8988T (cell line): ENCODE data around the gene ARHGAP19.

Experiments
- DNase-seq: peaks from one replicate; pipeline ENCODE4 v3.0.0; 2011

ARHGAP19 gene

DNA sequence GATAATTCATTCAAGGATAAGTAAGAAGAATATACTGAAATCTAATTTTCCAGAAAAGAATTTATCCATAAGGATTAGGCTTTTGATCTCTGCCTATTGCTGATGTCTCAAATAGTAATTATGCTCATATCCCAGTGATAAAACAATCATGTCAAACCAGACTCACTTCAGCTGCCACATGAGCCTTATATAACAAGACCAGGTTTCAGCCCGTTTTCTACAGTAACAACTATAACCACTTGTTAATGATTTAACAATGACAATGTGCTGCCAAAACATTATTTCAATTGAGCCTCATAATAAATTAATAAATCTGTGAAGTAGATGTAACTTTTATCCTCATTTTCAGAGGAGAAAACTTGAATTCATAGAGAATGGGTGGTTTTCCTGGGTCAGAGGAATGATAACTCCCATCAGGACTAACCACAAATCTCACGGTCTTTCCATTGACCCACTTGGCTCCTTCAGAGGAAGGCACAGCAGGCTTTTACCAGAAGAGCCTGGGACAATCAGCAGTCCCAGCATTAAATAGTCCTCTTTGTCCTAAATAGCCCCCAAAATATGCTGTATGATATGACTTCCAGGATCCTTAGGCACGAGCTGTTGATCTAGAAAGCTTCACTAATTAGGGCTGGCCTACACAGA is 64.2 kb downstream of the ARHGAP19 start:
- no peak for DNase-seq

DNA sequence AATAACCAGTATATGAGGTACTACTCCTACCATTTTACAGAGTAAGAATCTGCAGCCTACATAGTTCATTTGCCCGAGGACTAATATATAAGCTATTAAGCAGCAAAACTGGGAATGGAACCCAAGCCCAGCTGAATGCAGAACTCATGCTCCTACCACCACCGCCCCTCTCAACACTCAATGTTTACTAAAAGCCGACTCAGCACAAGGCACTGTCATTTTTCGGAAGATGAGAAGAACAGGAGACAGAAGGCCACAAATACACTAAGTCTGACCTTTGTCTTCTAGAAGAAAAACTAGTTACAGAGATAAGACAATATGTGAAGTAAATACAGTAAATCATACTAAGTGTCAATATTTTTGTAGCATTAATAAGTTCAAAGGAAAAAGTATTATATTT is 66.0 kb downstream of the ARHGAP19 start:
- DNase-seq, result no peak

DNA sequence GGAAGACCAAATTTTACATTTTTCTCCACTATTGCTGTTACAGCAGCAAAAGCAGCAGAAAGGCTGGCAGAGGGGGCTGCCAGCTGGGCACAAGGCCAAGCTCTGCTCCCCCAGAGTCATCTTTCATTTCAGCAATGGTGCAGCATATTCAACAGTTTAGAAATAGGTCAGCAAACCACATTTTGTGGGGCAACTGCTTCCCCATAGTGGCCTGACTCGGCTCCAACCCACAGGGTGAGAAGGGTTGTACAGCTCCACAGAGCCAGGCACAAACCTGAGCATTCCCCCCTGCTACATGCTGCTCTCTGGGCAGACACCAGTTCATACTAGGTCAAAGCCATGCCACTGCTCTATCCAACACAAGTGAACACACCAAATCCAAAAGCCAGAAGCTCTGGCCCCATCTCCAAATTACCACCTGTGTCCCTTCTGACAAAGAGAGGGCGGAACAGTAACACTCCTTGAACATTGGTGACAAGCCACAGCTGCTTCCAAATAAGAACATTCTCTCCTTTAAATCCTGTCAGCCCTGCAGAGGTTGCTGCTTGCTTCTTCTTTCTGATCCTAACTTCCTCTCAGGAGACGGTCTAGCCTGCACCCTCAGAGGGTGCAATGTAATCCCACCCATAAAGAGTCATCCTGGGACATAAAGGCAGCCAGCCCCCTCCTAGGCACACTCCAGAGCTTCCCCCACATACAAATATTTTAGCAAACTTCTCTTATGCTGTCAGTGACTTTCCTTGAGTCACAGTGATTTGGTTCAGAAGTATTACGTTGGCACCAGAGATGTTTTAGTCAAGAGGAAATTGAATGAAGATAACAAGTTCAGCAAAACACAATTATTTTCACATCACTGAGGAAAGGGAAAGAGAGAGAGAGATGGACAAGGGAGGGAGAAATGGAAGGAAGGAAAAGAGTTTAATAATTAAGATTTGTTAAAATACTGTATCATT is 67.7 kb downstream of the ARHGAP19 start:
- DNase-seq, result no peak

DNA sequence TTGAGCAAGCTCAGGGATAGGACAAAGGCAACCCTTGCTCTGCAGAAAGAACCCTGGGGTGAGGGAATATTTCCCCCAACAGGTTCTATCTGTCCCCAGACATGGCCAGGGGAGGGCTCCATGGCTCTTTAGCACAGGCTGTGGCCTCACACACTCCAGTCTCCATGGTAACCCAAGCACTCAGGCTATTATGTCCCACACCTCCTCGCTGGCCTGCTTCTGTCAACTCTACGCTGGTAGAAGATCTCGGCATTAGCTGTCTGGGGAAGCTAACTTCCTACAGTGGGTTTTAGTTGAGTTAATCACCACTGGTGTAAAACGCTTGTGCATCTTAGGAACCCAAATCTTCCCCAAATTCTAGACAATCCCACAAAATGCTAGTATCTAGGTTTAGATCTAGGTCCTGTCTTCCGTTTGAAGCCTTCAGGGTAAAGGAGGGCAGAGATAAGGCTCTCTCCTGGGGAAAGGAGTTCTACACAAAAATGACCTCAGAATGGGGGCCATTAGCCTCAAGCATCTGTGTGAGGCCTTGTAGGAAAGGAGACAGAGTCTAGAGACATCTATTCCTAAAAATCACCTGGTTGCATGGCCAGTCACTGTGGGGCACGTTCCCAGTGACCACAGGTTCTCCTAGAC is 70.0 kb downstream of the ARHGAP19 start:
- no peak for DNase-seq

DNA sequence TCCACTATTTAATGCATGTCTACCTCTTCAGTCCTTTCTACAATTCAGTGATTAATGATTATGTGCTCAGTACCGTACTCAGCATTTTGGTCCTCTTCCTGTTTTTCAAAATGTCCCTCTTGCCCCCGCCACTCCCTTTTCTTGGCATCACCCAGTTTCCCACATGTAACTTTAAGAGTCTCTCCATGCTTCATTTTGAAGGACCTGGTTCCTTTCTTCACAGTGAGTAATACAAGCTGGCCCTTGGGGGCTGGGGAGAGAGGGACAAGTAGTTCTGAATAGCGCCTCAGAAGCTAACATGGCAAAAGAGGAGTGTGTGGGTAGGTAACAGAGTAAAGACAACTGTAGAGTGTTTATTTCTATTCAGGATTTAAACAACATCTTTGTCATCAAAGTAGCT is 72.1 kb downstream of the ARHGAP19 start:
- no peak for DNase-seq

DNA sequence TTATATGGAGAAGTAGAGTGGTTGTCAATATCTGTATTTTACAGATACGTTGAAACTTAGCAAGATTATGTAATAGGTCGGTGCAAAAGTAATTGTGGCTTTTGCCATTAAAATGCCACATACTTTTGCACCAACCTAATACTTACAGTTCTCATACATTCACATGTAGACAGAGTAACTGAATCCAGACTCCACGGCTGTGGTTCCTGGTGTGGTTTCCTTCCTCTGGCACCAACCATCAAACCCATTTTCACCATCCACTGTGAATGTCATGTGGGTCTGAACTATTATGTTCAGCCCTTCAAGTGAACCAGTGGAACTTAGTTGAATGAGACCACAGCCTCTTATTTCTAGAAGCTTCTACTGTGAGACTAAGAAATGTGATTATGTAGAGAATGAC is 75.1 kb downstream of the ARHGAP19 start:
- DNase-seq, result no peak

DNA sequence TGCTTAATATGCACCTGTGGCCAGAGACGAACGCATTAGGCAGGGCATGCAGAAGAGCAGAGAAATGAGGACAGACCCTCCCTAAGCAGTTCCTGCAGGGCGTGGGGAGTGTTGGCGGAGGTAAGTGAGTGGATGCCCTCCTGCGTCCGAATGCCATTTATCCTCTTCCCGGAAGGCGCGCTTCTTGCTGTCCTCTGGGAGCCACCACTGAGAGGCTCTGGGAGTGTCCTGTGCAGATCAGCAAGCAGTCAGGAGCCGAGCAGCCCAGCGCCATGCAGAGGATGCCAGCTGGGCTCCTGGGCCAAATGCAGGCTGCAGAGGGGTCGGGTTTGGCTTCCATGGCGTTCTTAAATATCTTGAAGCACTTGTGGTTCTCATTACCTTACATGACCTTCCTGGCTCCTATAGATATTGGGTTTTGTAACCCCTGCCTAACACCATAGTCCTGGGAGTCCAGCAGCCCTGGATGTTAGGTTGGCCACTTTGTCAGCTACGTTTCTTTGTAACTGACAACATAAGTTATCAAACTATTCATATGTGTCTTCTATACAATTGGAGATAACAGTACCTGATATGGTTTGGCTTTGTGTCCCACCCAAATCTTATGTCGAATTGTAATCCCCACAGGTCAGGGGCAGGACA is 76.7 kb downstream of the ARHGAP19 start:
- DNase-seq, result no peak

DNA sequence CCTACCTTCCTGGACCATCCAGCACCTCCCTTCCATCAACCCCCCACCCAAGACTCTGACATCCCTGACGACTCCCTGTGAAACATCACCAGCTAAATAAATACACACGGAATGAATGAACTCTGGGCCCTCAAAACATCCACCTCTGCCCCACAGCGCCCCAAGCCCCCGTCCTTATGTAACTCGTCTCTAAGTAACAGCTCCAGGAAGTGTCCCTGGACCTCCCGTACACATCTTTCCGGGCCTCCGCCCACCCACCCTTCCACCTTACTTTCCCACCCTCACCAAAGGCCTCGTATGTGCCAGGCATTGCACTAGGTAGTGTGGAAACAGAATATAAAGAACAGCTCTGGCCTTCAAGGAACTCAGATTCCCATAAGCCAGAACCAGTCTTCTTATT is 79.0 kb downstream of the ARHGAP19 start:
- DNase-seq, result no peak

DNA sequence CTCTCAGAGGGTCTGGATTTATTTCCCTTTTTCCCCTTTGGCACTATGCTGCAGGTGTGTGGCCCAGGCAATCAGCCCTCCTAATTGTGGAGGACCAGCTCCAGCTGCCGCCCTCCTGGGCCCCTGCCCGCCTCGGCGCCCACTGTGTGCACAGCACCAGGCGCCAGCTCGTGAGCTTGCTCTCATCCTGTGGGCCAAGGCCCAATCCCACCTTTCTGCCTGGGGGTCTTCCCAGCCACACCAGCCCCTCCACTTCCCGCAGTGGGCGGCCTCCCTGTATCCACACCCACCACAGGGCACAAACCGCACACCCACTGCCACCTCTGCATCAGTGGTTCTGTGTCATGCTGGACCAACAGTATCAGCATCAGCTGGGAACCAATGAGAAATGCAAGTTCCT is 81.2 kb downstream of the ARHGAP19 start:
- DNase-seq, result no peak

DNA sequence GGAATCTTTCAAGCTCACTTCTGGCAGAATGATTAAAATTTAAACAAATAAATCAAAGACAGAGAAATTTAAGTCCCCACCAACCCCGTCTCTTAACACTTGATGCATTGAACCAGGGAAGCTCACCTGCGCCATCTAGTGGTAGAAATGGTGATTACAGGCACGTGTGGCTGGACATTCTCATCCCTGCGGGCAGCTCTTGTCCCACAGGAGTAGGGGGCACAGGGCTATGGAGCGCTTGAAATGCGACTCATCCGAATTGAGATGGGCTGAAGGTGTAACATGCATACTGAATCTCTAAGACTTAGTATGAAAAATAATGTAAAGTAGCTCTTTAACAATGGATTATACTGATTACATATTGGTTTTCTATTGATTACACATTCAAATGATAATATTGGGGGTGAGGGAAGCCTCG is 81.9 kb downstream of the ARHGAP19 start:
- DNase-seq, result no peak

DNA sequence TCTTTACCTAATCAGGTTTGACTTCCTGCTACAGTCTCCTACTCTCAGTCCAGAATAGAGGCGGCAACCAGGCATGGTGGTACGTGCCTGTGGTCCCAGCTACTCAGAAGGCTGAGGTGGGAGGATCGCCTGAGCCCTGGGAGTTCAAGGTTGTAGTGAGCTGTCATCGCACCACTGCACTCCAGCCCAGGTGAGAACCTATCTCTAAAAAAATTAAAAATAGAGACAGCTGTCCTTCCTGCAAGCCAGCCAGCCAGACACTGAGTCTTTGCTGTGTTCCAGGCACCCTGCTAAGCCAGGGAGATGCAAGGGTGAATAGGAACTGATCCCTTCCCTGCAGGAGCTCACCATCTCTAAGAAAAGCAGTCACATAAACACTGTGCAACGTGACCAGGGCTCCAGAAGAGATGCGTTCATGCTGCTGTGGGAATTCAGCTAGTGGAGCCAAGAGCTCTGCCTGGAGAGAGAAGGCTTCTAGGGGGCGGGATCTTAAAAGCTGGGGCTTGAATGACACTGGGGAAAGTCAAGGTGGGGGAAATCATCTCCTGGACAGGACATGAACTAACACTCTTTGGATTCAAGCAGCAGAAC is 84.6 kb downstream of the ARHGAP19 start:
- no peak for DNase-seq

DNA sequence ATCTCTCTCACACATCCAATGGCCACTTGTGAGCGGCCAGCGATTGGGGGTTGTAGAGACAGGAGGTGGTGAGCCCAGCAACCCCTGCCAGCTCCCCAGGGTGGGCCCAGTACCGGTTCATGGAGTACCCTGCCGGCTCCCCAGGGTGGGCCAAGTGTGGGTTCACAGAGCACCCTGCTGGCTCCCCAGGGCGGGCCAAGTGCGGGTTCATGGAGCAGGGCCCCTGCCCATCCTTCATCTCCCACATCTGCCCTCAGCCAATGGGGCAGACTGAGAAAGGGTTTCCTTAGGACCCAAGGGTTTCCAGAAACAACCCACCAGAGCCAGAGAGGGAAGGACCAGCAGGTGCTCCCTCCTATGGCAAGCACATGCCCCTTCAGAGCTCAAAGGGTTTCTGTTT is 85.3 kb downstream of the ARHGAP19 start:
- no peak for DNase-seq

DNA sequence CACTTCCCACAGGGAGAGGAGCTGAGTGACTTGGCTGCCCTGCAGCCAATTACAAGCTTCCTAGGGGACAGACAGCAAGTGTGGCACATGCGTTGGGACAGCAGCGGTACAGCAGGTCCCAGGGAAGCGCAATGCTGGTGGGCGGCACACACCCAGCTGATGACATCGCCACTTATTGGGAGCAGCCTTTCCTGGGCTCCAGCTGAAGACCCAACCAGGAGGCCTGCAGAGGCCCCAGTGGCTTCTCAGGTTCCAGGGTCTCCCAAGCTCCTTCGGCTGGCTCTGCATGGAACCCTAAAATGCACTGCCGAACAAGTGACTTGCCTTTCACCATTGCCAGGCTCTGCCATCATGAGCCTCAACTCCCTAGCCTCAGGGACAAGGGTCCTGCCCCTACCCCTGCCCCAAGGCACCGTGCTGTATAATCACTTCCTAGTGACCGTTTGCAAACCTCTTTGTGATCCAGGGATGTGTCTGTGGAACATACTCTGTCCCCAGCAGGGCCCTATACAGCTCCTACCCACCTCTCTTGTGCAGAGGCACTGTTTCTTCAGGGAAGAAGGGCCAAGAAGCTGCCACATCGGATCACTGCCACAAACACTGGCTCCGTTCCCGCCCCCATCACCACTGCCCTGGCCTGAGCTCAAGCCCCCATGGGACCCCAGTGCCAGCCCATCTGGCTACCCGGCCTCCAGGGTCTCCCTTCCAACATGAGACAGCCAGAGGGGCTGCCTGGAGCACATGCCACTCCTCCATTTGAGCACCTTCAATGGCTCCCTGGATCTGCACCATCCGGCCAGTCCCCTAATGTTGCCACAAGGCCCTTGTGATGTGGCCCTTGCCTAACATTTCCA is 87.4 kb downstream of the ARHGAP19 start:
- no peak for DNase-seq

DNA sequence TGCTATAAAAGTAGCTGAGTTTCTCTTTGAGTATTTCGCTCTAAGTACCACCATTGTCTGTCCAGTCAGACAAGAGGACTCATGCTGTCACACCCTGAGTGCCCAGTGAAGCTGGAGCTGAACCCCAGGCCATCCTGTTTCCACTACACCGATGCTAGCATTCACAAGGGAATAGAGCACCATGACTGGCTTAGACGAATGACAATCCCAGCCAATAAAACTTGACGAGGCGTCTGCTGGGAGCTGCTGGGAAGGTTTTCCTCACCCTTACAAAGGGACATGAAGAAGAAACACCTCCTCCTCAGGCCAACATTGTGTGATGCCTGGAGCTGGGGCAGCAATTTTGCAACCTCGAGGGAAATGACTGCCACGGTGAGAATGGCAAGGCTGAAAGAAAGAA is 89.2 kb downstream of the ARHGAP19 start:
- DNase-seq, result no peak

DNA sequence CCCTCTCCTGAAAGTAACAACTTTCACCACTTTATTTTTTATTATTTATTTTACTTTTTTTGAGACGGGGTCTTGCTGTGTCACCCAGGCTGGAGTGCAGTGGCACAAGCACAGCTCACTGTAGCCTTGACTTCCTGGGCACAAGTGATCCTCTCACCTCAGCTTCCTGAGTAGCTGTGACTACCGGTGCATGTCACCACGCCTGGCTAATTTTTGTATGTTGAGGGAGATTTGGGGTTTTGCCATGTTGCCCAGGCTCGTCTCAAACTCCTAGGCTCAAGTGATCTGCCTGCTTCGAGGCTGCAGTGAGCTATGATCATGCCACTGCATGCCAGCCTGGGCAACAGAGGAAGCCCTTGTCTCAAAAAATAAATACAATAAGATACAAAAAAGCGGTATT is 91.8 kb downstream of the ARHGAP19 start:
- DNase-seq, result no peak

DNA sequence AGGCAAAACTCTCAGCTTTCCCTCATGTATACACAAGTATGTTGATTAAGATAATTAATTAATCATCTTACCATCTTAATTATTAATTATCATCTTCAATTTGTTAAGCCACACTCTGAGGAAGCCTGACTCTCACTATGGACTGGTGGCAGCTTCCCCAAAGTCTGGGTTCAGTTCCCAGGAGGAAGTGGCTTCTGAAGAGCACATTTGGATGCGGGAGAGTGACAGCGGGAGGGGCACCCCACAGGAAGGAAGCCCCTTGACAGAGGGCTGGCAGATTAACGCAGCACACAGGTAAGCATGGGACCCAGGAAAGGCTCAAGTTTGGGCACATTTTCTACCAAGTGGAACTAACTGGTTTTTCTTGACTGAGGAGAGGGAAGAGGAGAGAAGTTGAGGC is 93.3 kb downstream of the ARHGAP19 start:
- no peak for DNase-seq

DNA sequence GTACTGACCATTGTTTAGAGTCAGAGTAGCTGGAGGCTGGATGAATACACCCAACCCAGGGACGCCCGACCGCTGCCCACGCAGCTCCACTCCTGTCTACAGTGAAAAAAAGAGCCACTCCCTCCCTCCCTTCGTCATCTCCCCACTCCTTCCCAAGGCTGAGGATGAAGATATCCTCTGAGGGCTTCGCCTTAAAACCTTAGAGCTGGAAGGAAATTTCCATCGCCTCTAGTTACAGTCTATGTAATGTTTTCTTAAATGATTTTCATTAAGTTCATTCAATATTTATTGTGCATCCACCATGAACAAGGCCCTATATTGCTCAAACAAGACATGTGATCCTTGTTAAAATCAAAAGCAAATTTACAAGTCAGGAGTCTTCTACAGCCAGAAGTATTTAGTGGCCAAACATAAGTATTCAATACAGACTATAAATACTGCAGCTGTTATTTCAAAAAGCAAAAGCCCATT is 95.4 kb downstream of the ARHGAP19 start:
- no peak for DNase-seq

DNA sequence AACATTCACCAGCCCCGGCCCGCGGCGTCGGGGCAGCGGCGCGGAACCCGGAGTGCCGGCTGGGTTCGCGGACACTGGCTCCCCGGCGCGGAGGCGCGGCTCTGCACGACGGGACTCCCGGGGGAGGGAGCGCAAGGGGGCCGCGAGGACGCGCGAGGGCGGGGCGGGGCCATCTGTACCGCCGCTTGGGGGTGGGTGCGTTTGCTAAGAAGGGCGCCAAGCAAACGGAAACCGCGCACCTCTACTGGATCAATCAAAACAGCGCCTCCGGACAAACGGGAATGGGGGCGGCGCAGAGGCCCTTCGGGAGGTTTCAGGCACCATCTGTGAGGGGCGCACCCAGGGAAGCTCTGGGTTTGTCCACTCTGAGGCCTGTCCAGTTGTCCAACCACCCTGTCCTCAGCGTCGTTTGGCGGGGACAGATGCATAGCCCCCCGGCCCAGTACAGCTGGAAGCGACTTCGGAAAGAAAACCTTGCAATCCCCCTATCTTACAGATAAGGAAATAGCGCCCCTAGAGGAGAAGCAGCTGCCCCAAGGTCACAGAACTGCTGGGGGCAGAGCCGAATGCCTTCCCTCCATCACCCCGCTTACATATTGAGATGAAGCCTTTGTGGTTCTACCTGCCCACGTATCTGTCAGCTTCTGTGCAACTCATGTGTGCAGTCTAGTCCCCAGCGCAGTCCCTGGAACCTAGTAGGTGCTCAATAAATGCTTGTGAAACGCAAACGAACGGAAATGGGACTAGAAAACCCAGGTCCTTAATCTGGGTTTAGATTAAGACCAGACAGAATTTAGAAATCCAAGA is 96.0 kb downstream of the ARHGAP19 start:
- DNase-seq, result peak; percentile 85

DNA sequence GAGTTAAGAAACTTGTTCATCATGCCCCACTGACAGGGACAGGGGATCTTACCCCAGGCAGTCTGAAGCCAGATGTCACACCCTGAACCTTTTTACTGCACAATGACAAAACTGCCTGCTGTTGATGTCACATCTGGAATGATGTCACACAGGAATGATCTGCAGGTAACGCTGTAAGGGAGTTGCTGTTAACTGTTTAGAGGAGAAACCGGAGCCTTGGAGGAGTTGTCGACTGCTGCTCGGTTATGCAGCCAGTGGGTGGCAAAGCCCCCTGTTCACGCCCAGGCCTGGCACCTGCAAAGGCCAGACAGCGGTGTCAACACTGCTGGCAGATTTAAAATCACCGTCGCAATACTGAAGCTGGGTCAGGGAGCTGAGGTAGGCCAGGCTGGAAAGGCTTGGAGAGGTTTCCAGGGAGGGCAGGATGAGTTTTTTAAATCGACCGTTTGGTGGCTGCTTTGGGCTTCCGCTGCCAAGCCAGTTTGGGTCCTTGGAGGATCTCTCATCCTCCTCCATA is 96.7 kb downstream of the ARHGAP19 start:
- no peak for DNase-seq

DNA sequence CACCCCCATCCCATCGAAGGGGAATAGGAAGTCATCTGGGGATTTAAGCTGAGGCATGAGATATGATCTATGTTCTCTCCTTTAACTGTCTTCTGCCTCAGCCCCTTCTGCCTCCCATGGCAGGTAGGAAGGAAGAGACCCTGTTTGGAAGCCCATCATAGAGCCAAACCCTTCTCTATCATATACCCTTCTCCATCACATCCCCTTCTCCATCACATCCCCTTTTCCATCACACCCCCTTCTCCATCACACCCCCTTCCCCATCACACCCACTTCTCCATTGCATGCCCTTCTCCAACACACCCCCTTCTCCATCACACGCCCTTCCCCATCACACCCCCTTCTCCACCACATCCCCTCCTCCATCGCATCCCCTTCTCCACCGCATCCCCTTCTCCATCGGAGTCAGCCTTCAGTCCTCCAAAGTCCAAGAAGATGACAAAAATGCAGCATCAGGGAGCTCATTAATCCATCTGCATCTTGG is 99.4 kb downstream of the ARHGAP19 start:
- DNase-seq, result no peak

DNA sequence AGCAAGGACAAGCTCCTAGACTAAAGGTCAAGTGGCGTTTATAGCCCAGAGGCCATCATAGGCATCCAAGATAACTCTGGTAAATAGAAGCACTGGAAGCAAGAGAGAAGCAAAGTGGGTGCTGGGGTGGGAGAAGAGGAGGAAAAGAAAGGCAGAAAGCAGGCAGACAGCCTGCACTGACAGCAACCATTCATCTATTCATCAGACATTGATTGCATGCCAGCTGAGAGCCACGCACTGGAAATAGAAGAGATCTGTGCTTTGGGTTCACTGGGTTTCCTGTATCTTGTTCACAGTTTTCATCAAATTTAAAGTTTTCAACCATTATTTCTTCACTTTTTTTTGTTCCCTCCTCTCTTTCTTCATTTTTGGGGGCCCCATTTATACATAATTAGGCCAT is 102.0 kb downstream of the ARHGAP19 start:
- DNase-seq, result no peak
